ENCODE measurements around the gene XRCC3. TPM values are rescaled to one million over a fixed set of nuclear protein-coding genes. Genes with fewer than 3 reads are reported as not detected.
A peak's percentile ranks its signal among the peaks of the same experiment; 100 is the strongest.

XRCC3 gene
- total RNA-seq, 4 donors from 2014 or later: 11.6 to 42.9 (median 16.2) TPM

DNA sequence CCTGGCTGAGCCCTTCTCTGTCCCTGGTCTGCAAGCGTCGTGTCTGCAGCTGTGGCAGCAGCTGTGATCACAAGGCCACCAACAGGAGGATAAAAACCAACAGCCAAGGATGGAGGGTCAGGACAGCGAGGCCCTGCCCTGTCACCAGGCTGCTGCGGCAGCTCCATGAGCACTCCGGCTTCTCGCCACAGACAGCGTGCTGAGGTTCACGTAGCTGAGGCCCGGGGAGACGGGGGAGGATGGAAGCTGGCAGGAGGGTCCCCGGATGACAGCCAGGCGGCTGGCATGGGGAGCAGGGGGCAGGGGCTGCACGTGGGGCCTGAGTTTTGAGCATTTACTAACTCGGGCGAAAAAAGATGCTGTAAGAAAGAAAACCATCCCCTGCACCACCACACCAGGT is 5.4 kb downstream of the XRCC3 start:
- Histone ChIP-seq H3K4me1 (peaks cover 4 to 47% (median 8%) of the 10 kb centered on the region in 4 donors), H3K27ac (peak overlapping the region in 1 of 4 donors; percentile 8), H3K36me3 (peaks cover 0 to 10% (median 0%) of the 10 kb centered on the region in 3 donors), H3K4me3 (no peak overlapping the region), H3K27me3 (no peaks in the 10 kb centered on the region), H3K9me3 (no peaks in the 10 kb centered on the region)
- TF ChIP-seq, protein P1, sequence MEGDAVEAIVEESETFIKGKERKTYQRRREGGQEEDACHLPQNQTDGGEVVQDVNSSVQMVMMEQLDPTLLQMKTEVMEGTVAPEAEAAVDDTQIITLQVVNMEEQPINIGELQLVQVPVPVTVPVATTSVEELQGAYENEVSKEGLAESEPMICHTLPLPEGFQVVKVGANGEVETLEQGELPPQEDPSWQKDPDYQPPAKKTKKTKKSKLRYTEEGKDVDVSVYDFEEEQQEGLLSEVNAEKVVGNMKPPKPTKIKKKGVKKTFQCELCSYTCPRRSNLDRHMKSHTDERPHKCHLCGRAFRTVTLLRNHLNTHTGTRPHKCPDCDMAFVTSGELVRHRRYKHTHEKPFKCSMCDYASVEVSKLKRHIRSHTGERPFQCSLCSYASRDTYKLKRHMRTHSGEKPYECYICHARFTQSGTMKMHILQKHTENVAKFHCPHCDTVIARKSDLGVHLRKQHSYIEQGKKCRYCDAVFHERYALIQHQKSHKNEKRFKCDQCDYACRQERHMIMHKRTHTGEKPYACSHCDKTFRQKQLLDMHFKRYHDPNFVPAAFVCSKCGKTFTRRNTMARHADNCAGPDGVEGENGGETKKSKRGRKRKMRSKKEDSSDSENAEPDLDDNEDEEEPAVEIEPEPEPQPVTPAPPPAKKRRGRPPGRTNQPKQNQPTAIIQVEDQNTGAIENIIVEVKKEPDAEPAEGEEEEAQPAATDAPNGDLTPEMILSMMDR (IDR thresholded peaks at IDR 0.05): no peak
- no peak for TF ChIP-seq POLR2A (IDR thresholded peaks at IDR 0.05)
- no peak for DNase-seq

DNA sequence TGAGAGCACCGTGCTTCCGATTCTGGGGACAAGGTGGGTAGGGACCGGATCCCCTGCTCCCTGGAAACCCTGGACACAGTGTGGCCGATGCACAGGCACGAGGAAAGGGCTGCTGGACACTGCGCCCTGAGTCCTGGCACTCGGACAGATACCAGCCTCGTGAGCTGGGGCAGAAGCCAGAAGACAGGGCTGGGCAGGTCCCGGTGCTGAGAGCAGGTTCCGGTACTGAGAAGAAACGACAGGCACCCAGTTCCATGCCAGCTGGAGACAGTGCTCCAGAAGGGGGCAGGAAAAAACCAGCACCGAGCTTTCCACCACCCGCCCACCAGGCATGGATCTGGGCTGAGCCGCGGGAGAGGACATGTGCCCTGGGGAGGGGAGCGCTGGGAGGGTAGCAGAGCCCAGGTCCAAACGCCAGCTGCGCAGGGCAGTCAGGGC is 6.5 kb downstream of the XRCC3 start:
- Histone ChIP-seq H3K36me3 (peaks cover 0 to 10% (median 0%) of the 10 kb centered on the region in 3 donors), H3K27ac (no peak overlapping the region), H3K4me1 (peaks cover 0 to 36% (median 2%) of the 10 kb centered on the region in 4 donors), H3K4me3 (no peak overlapping the region), H3K9me3 (no peaks in the 10 kb centered on the region), H3K27me3 (no peaks in the 10 kb centered on the region)
- TF ChIP-seq POLR2A (IDR thresholded peaks at IDR 0.05): no peak
- TF ChIP-seq, protein P1 (IDR thresholded peaks at IDR 0.05): no peak
- DNase-seq: no peak

DNA sequence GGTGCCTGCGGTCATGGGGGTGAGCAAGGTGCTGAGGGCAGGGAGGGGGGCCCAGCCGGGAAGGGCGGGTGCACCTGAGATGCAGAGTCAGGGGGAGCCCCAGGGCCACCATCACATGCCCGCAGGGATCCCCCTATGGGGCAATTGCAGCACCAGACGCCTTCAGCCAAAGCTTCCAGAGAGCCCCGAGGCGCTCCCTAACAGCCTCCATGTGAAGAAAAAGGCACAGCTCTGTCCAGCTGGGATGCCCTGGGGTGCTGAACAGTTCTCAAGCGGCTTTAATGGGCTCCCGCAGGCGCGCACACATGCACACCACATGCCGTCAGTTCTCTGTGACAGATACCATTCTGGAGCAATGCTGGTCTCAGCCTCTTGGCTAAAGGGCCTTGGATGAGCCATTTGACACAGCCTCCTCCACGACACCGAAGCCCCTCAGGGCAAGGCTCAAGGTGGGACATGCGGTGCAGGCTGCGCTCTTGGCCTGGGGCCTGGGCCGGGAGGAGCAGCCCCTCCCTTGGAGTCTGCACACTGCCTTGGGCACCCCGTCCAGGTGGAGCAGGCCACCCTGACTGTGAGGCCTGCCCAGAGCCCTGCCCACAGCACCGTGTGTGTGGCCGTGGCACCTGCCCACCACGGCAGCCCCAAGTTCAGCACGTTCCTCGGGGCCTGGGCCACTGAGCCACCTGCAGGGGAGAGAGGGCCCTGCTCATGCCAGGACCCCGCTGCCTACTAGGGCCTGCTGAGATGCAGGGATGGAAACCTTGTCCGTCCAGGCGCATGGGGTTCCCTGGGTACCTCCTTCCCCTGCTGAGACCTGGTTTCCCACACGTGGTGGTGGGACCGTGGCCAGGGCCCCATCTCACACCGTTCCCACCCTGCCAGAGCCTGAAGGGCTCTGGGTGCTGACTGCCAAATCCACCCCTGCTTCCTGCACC is 7.7 kb downstream of the XRCC3 start:
- no peak overlapping the region for H3K27ac ChIP-seq
- DNase-seq: no peak
- no peak overlapping the region for H3K4me3 ChIP-seq
- H3K36me3 ChIP-seq: peaks cover 0 to 21% (median 0%) of the 10 kb centered on the region in 3 donors
- TF ChIP-seq, protein P1 (IDR thresholded peaks at IDR 0.05): no peak
- TF ChIP-seq POLR2A (IDR thresholded peaks at IDR 0.05): no peak
- H3K4me1 ChIP-seq: peaks cover 0 to 26% (median 2%) of the 10 kb centered on the region in 4 donors
- H3K9me3 ChIP-seq: no peaks in the 10 kb centered on the region
- no peaks in the 10 kb centered on the region for H3K27me3 ChIP-seq

DNA sequence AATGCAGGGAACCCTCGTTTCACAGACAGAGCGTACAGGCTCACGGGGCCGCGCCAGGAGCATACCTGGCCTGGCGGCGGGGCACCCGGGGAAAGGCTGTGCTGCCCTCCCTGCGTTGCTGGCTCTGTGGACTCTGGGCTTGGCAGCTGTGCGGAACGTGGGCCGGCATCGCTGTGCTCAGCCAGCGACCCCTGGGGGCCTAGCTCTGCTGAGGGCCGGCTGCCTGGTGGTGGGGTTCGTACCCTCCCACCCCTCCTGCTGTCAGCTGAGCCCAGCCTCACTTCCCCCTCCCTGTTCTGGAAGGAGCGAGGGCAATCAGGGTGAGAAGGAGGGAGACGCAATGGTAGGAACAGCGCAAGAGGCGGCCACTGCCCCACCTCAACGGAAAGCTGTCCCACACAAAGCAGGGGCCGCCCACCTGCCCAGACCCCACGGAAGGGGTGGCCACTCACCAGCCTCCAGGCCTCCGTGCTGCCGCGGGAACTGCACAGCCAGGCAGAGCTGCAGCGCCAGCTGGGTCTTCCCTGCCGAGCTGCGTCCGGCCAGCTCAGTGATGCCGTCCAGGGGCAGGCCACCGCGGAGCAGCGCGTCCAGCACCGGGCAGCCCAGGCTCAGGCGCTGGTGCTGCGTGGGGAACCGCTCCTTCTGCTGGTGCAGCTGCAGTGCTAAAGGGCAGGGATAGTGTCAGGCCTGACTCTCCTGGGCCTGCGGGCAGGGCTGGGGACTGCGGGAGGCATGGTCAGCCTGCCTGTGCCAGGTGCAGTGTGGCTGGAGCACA is 8.5 kb downstream of the XRCC3 start:
- Histone ChIP-seq H3K27ac (no peak overlapping the region), H3K4me3 (no peak overlapping the region), H3K36me3 (peaks cover 0 to 30% (median 0%) of the 10 kb centered on the region in 3 donors), H3K27me3 (no peaks in the 10 kb centered on the region), H3K9me3 (no peaks in the 10 kb centered on the region), H3K4me1 (peaks cover 0 to 17% (median 2%) of the 10 kb centered on the region in 4 donors)
- DNase-seq: no peak
- TF ChIP-seq POLR2A (IDR thresholded peaks at IDR 0.05): no peak
- TF ChIP-seq, protein P1 (IDR thresholded peaks at IDR 0.05): no peak

DNA sequence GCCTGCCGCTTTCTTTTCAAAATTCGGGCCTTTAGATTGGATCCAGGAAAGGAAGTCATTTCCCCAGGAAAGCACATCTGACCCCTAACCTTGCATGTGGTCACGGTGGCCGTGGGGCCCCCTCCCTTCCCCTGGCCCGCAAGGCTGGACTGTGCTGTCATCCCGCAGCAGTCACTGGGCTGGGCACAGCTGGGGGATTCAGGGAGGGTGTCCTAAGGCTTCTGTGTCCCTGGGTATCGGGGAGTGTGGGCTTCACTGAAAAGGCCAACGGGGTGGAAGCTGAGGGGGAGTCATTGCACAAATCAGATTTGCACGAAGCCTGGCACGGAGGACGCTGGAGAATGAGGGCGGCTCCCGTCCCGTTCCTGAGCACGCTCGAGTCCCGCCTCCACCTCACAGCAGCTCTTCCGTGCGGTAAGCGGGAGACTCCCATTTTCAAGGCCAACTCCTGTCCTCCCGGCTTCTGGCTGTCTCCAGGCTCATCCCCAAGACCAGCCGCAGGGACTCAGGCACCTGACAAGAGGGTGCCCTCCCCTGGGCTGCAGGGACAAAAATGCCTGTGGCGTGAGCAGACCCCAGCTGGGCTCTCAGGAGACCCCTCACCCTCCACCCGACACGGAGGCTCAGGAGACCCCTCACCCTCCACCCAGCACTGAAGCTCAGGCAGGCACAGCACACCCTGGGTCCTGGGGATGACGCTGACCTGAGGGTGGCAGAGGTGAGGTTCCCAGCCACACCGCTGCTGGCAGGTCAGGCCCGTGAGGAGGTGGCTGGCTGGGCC is 9.6 kb downstream of the XRCC3 start:
- H3K36me3 ChIP-seq: peaks cover 0 to 38% (median 0%) of the 10 kb centered on the region in 3 donors
- no peak for DNase-seq
- H3K9me3 ChIP-seq: no peaks in the 10 kb centered on the region
- peaks cover 0 to 7% (median 3%) of the 10 kb centered on the region in 4 donors for H3K4me1 ChIP-seq
- H3K27me3 ChIP-seq: no peaks in the 10 kb centered on the region
- no peak overlapping the region for H3K4me3 ChIP-seq
- peak overlapping the region in 2 of 4 donors; percentile 48 to 59 for H3K27ac ChIP-seq
- no peak for TF ChIP-seq POLR2A (IDR thresholded peaks at IDR 0.05)
- TF ChIP-seq, protein P1 (IDR thresholded peaks at IDR 0.05): no peak
